GM23338 (cell line): ENCODE results near the gene TLE3. TPM values are rescaled to one million over a fixed set of nuclear protein-coding genes. Genes with fewer than 3 reads are reported as not detected.
A peak's percentile ranks its signal among the peaks of the same experiment; 100 is the strongest.

Source experiments
- ATAC-seq: fragments of 200-7000 bp; cut with Tn5 transposase; 3 replicates; pipeline ENCODE4 v1.9.1; 2020
- DNase-seq: peaks from one replicate; pipeline ENCODE4 v3.0.0-alpha.2; 2015; ENCODE audit warnings: low spot score
- H2AFZ ChIP-seq: fragments of 200-600 bp; sonication (generic); 2 replicates; pipeline ENCODE4 v1.8.0; 2016; ENCODE audit warnings: antibody characterized with exemption, mild to moderate bottlenecking, moderate library complexity
- H3F3A ChIP-seq: fragments of 200-600 bp; sonication (generic); replicated peaks from 2 replicates; pipeline ENCODE4 v1.8.0; 2017; ENCODE audit warnings: antibody characterized with exemption, mixed run types, low read depth
- H3K27ac ChIP-seq: fragments of 200-600 bp; sonication (generic); 2 replicates; pipeline ENCODE4 v1.6.1; 2016; ENCODE audit warnings: low read depth
- H3K27me3 ChIP-seq: fragments of 200-600 bp; sonication (generic); 2 replicates; pipeline ENCODE4 v1.8.0; 2016; ENCODE audit warnings: mild to moderate bottlenecking, mixed run types, moderate library complexity; ENCODE audit not compliant: insufficient read depth
- H3K36me3 ChIP-seq: fragments of 200-600 bp; sonication (generic); 2 replicates; pipeline ENCODE4 v1.8.0; 2016; ENCODE audit warnings: mild to moderate bottlenecking; ENCODE audit not compliant: insufficient read depth
- H3K4me1 ChIP-seq: fragments of 200-600 bp; sonication (generic); 2 replicates; pipeline ENCODE4 v1.8.0; 2016; ENCODE audit warnings: mild to moderate bottlenecking, moderate library complexity; ENCODE audit not compliant: insufficient read depth
- H3K4me2 ChIP-seq: fragments of 200-600 bp; sonication (generic); 2 replicates; pipeline ENCODE4 v1.7.1; 2017; ENCODE audit warnings: mixed run types
- H3K4me3 ChIP-seq: fragments of 200-600 bp; sonication (generic); 2 replicates; pipeline ENCODE4 v1.6.1; 2016; ENCODE audit warnings: mixed run types
- H3K79me2 ChIP-seq: fragments of 200-600 bp; sonication (generic); replicated peaks from 2 replicates; pipeline ENCODE4 v1.8.0; 2017; ENCODE audit warnings: mild to moderate bottlenecking; ENCODE audit not compliant: insufficient read depth
- H3K9me2 ChIP-seq: fragments of 200-600 bp; sonication (generic); 2 replicates; pipeline ENCODE4 v1.8.0; 2017; ENCODE audit not compliant: insufficient read depth
- H4K20me1 ChIP-seq: fragments of 200-600 bp; sonication (generic); replicated peaks from 2 replicates; pipeline ENCODE4 v1.8.0; 2017; ENCODE audit warnings: mild to moderate bottlenecking; ENCODE audit not compliant: insufficient read depth
- H3K27ac Mint-ChIP-seq: 2 replicates; pipeline ENCODE4 v1.8.0; 2020; ENCODE audit warnings: inconsistent platforms, mild to moderate bottlenecking, moderate library complexity, mixed read lengths
- H3K27me3 Mint-ChIP-seq: 3 replicates; pipeline ENCODE4 v1.8.0; 2022; ENCODE audit warnings: low read depth, mild to moderate bottlenecking, moderate library complexity, mixed read lengths, inconsistent platforms; ENCODE audit not compliant: insufficient read depth, poor library complexity
- H3K36me3 Mint-ChIP-seq: 3 replicates; pipeline ENCODE4 v1.8.0; 2021; ENCODE audit warnings: low read depth, mild to moderate bottlenecking, inconsistent platforms, moderate library complexity, mixed read lengths
- H3K4me1 Mint-ChIP-seq: 3 replicates; pipeline ENCODE4 v1.8.0; 2020; ENCODE audit warnings: mild to moderate bottlenecking, inconsistent platforms, mixed read lengths
- H3K4me3 Mint-ChIP-seq: 3 replicates; pipeline ENCODE4 v1.8.0; 2021; ENCODE audit warnings: moderate library complexity, mild to moderate bottlenecking, inconsistent platforms, mixed read lengths
- H3K9me3 Mint-ChIP-seq: 3 replicates; pipeline ENCODE4 v1.8.0; 2020; ENCODE audit warnings: moderate library complexity, mild to moderate bottlenecking, inconsistent platforms, mixed read lengths
- EZH2 ChIP-seq: fragments of 200-600 bp; sonication (generic); IDR thresholded peaks from one replicate; pipeline ENCODE4 v1.8.0; 2017; ENCODE audit warnings: antibody characterized with exemption, mild to moderate bottlenecking, low read depth; ENCODE audit not compliant: unreplicated experiment
- NANOG ChIP-seq: IDR thresholded peaks from 2 replicates; pipeline ENCODE4 v1.6.1; 2016; ENCODE audit warnings: antibody characterized with exemption, borderline replicate concordance
- STAT1 ChIP-seq: IDR thresholded peaks from one replicate; pipeline ENCODE4 v1.6.1; 2016; ENCODE audit warnings: antibody characterized with exemption; ENCODE audit not compliant: unreplicated experiment
- ZNF114 ChIP-seq: fragments of 250-450 bp; sonication (Bioruptor Pico); IDR thresholded peaks from 2 replicates; pipeline ENCODE4 v1.5.0; 2020; ENCODE audit warnings: mild to moderate bottlenecking, moderate library complexity
- ZNF331 ChIP-seq: fragments of 250-450 bp; sonication (Bioruptor Pico); IDR thresholded peaks from 2 replicates; pipeline ENCODE4 v1.5.0; 2020; ENCODE audit warnings: low read depth, mild to moderate bottlenecking, moderate library complexity
- polyA plus RNA-seq: library from polyadenylated mRNA; unstranded; fragments of >200 nt; fragmentation: Nextera tagmentation; extraction: Ambion mirVana; gene quantifications from 2 replicates; pipeline ENCODE4 v1.2.1, GENCODE V29; 2016
- total RNA-seq: library from RNA; depleted of rRNA; stranded (reverse); fragments of >200 nt; shearing (Covaris generic); gene quantifications from 2 replicates; pipeline ENCODE4 v1.2.3, GENCODE V29; 2014
- TF ChIP-seq, protein P1 (sequence below), 2 experiments: fragments of 200-600 bp in 1 of 2; sonication (generic) in 1 of 2; conservative IDR thresholded peaks; 2 replicates each; pipeline versions ENCODE4 v1.5.1 to v1.6.1; 2016 to 2017; ENCODE audit warnings: antibody characterized with exemption in 2 of 2, low read depth in 2 of 2, mild to moderate bottlenecking in 2 of 2, moderate library complexity in 1 of 2
- TF ChIP-seq, protein P2 (sequence below): IDR thresholded peaks from 2 replicates; pipeline ENCODE4 v1.6.1; 2016; ENCODE audit warnings: antibody characterized with exemption
- TF ChIP-seq, protein P3 (sequence below): IDR thresholded peaks from one replicate; pipeline ENCODE4 v1.6.1; 2018; ENCODE audit warnings: antibody characterized with exemption; ENCODE audit not compliant: unreplicated experiment

The TLE3 gene
- total and polyA plus RNA-seq, 2 experiments from 2014 or later = 10.4 to 79.5 TPM

DNA sequence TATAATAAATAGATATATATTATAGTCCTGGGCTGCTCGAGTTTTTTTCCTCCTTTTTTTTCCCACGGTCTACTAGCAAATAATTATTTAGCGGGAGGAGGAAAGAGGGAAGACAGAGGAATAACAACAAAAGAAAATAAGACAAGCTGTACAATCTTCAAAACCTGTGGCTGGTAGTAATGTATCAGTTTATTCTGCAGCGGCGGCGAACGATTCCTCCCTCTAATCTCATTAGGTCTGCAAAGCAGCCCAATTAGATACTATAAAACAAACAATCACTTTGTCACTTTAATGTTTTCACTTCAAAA, 390 bp upstream of the TLE3 start:
- peaks cover 28% of the 10 kb centered on the region for H3K4me1 ChIP-seq
- Mint-ChIP-seq H3K27me3 (peaks cover 40% of the 10 kb centered on the region), H3K4me1 (peaks cover 36% of the 10 kb centered on the region), H3K27ac (peak overlapping the region; percentile 65; the same call in 1 of the 2 replicates), H3K36me3 (peaks cover 14% of the 10 kb centered on the region), H3K9me3 (peaks cover 3% of the 10 kb centered on the region; the same call in 1 of the 3 replicates), H3K4me3 (peak overlapping the region; percentile 96)
- H3K79me2 ChIP-seq = peaks cover 22% of the 10 kb centered on the region
- H4K20me1 ChIP-seq = peaks cover 8% of the 10 kb centered on the region; the same call in 1 of the 2 replicates
- H3K27ac ChIP-seq = no peak overlapping the region
- H3K4me3 ChIP-seq = peak overlapping the region; percentile 63
- H3K27me3 ChIP-seq = peaks cover 40% of the 10 kb centered on the region
- no peak for ATAC-seq
- H3K4me2 ChIP-seq = peak overlapping the region; percentile 81
- DNase-seq = no peak
- no peaks in the 10 kb centered on the region for H3K36me3 ChIP-seq
- TF ChIP-seq, protein P1, sequence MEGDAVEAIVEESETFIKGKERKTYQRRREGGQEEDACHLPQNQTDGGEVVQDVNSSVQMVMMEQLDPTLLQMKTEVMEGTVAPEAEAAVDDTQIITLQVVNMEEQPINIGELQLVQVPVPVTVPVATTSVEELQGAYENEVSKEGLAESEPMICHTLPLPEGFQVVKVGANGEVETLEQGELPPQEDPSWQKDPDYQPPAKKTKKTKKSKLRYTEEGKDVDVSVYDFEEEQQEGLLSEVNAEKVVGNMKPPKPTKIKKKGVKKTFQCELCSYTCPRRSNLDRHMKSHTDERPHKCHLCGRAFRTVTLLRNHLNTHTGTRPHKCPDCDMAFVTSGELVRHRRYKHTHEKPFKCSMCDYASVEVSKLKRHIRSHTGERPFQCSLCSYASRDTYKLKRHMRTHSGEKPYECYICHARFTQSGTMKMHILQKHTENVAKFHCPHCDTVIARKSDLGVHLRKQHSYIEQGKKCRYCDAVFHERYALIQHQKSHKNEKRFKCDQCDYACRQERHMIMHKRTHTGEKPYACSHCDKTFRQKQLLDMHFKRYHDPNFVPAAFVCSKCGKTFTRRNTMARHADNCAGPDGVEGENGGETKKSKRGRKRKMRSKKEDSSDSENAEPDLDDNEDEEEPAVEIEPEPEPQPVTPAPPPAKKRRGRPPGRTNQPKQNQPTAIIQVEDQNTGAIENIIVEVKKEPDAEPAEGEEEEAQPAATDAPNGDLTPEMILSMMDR (conservative IDR thresholded peaks at IDR 0.05; ENCODE audit: low read depth in 2 of 2) = 0 out of 4 replicates have a peak, but pooled peaks of 1 of the 2 experiments have one; percentile 6
- TF ChIP-seq ZNF114 (CRISPR knock-in tag) = no peak
- no peak overlapping the region for H2AFZ ChIP-seq
- no peaks in the 10 kb centered on the region for H3K9me2 ChIP-seq
- peaks cover 7% of the 10 kb centered on the region; the same call in 1 of the 2 replicates for H3F3A ChIP-seq

DNA sequence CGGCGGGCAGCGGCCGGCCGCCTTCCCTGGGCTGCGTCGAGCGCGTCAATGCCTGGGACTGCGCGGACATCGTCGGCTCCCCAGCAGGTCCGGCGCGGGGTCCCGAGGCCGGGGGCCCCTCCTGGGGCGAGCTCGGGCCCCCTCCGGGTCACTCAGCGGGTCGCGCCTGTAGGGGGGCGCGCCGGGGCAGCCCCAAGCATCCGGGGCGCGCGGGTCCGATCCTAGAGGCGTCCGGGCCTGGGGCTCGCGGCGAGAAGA, 725 bp downstream of the TLE3 start:
- Histone ChIP-seq H4K20me1 (peaks cover 19% of the 10 kb centered on the region), H3K36me3 (no peaks in the 10 kb centered on the region), H3K4me2 (peak overlapping the region; percentile 92), H3K27ac (no peak overlapping the region), H3K9me2 (no peaks in the 10 kb centered on the region), H3K4me3 (peak overlapping the region; percentile 85), H3K4me1 (peaks cover 35% of the 10 kb centered on the region), H3K27me3 (peaks cover 40% of the 10 kb centered on the region), H2AFZ (no peak overlapping the region), H3F3A (peaks cover 7% of the 10 kb centered on the region; the same call in 1 of the 2 replicates), H3K79me2 (peaks cover 33% of the 10 kb centered on the region)
- Mint-ChIP-seq H3K36me3 (peaks cover 25% of the 10 kb centered on the region), H3K27ac (no peak overlapping the region), H3K4me3 (peak overlapping the region; percentile 96; the same call in 2 of the 3 replicates), H3K9me3 (peaks cover 3% of the 10 kb centered on the region; the same call in 1 of the 3 replicates), H3K27me3 (peaks cover 44% of the 10 kb centered on the region), H3K4me1 (peaks cover 41% of the 10 kb centered on the region)
- DNase-seq (no peak), ATAC-seq (no peak)
- TF ChIP-seq NANOG = no peak
- TF ChIP-seq EZH2 = no peak
- TF ChIP-seq, protein P2, sequence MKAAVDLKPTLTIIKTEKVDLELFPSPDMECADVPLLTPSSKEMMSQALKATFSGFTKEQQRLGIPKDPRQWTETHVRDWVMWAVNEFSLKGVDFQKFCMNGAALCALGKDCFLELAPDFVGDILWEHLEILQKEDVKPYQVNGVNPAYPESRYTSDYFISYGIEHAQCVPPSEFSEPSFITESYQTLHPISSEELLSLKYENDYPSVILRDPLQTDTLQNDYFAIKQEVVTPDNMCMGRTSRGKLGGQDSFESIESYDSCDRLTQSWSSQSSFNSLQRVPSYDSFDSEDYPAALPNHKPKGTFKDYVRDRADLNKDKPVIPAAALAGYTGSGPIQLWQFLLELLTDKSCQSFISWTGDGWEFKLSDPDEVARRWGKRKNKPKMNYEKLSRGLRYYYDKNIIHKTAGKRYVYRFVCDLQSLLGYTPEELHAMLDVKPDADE = no peak
- TF ChIP-seq, protein P1 (conservative IDR thresholded peaks at IDR 0.05; ENCODE audit: low read depth in 2 of 2) = no peak
- no peak for TF ChIP-seq STAT1
- TF ChIP-seq, protein P3, sequence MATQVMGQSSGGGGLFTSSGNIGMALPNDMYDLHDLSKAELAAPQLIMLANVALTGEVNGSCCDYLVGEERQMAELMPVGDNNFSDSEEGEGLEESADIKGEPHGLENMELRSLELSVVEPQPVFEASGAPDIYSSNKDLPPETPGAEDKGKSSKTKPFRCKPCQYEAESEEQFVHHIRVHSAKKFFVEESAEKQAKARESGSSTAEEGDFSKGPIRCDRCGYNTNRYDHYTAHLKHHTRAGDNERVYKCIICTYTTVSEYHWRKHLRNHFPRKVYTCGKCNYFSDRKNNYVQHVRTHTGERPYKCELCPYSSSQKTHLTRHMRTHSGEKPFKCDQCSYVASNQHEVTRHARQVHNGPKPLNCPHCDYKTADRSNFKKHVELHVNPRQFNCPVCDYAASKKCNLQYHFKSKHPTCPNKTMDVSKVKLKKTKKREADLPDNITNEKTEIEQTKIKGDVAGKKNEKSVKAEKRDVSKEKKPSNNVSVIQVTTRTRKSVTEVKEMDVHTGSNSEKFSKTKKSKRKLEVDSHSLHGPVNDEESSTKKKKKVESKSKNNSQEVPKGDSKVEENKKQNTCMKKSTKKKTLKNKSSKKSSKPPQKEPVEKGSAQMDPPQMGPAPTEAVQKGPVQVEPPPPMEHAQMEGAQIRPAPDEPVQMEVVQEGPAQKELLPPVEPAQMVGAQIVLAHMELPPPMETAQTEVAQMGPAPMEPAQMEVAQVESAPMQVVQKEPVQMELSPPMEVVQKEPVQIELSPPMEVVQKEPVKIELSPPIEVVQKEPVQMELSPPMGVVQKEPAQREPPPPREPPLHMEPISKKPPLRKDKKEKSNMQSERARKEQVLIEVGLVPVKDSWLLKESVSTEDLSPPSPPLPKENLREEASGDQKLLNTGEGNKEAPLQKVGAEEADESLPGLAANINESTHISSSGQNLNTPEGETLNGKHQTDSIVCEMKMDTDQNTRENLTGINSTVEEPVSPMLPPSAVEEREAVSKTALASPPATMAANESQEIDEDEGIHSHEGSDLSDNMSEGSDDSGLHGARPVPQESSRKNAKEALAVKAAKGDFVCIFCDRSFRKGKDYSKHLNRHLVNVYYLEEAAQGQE = no peak
- no peak for TF ChIP-seq ZNF331 (CRISPR knock-in tag)
